ENCODE data around the gene ZNF662.

GRCh38 chr3:42904076-42904475 is 1.9 kb upstream of the ZNF662 start:
- TF ChIP-seq POLR2A (IDR thresholded peaks at IDR 0.05; ENCODE audit: borderline replicate concordance, extremely low read depth, insufficient read depth, insufficient read length) (no peak), CTCF (IDR thresholded peaks at IDR 0.05 in 2 of 3, conservative IDR thresholded peaks at IDR 0.05 in 1 of 3; ENCODE audit: borderline replicate concordance in 1 of 3, insufficient read depth in 1 of 3, low read depth in 2 of 3, low read length in 2 of 3) (no peak), REST (IDR thresholded peaks at IDR 0.05; ENCODE audit: low read depth) (no peak), RAD21 (IDR thresholded peaks at IDR 0.05; ENCODE audit: low read depth) (no peak), YY1 (IDR thresholded peaks at IDR 0.05; ENCODE audit: extremely low read depth, insufficient replicate concordance, low read depth, low read length) (no peak)
